Endothelial cell of umbilical vein (primary cell): ENCODE data around the gene PHLPP2. TPM values are rescaled to one million over a fixed set of nuclear protein-coding genes. Genes with fewer than 3 reads are reported as not detected.

Experiments
- BruUV-seq: library from RNA; stranded (reverse); fragments of 400-500 nt; replicated peaks from 2 replicates; lab custom pipeline; 2021; lab: Mats Ljungman, UMichigan
- CTCF ChIA-PET: fragments of 300-600, 350-600 bp; sonication (Branson Sonifier 250); formaldehyde crosslinking; loops from one replicate; lab custom pipeline; 2021; ENCODE audit warnings: antibody characterized with exemption, inconsistent platforms; lab: Charles Lee
- POLR2A ChIA-PET: fragments of 300-600, 350-600 bp; sonication (Branson Sonifier 250); formaldehyde crosslinking; loops from one replicate; lab custom pipeline; 2021; ENCODE audit warnings: antibody characterized with exemption, inconsistent platforms; lab: Charles Lee
- DNase-seq: peaks from one replicate; pipeline ENCODE4 v3.0.0-alpha.2; 2011; ENCODE audit warnings: low read depth, low spot score
- FAIRE-seq: peaks from 2 replicates; lab custom pipeline; 2011; peaks lifted over from hg19 to GRCh38; lab: Jason Lieb, UNC
- H2AFZ ChIP-seq: 2 replicates; pipeline ENCODE4 v1.6.0; 2012; ENCODE audit warnings: low read depth, low read length, control low read depth, inconsistent platforms
- H3K27ac ChIP-seq: 2 replicates; pipeline ENCODE4 v1.5.1; 2011; ENCODE audit warnings: low read depth, mild to moderate bottlenecking, control low read depth, low read length, moderate library complexity; ENCODE audit not compliant: insufficient read depth
- H3K27me3 ChIP-seq, 2 experiments: 2 replicates each; pipeline versions ENCODE4 v1.6.0 to v1.6.1; 2011; ENCODE audit warnings: low read length in 2 of 2, mixed read lengths in 1 of 2; ENCODE audit not compliant: control insufficient read depth in 2 of 2, insufficient read depth in 2 of 2
- H3K36me3 ChIP-seq, 2 experiments: 2 replicates in 1 of 2; 3 replicates in 1 of 2; pipeline ENCODE4 v1.5.1; 2011; ENCODE audit warnings: low read length in 2 of 2, mild to moderate bottlenecking in 1 of 2, moderate library complexity in 1 of 2; ENCODE audit not compliant: control insufficient read depth in 2 of 2, insufficient read depth in 2 of 2; ENCODE audit errors: extremely low read depth in 1 of 2
- H3K4me1 ChIP-seq: 3 replicates; pipeline ENCODE4 v1.5.1; 2011; ENCODE audit warnings: mild to moderate bottlenecking, low read length; ENCODE audit not compliant: control insufficient read depth, insufficient read depth; ENCODE audit errors: extremely low read depth
- H3K4me2 ChIP-seq: 2 replicates; pipeline ENCODE4 v1.6.1; 2011; ENCODE audit warnings: low read length, control low read depth, mixed read lengths; ENCODE audit not compliant: insufficient read depth
- H3K4me3 ChIP-seq, 3 experiments: fragments of 200-600 bp in 1 of 3; sonication (generic), shearing (Covaris generic) in 1 of 3; replicated peaks in 1 of 3; 2 replicates each; pipeline ENCODE4 v1.5.1; 2011 to 2016; ENCODE audit warnings: control low read depth in 3 of 3, low read length in 3 of 3, mild to moderate bottlenecking in 2 of 3, inconsistent platforms in 1 of 3, low read depth in 1 of 3, moderate library complexity in 1 of 3; ENCODE audit not compliant: insufficient read depth in 1 of 3
- H3K79me2 ChIP-seq: 2 replicates; pipeline ENCODE4 v1.6.0; 2012; ENCODE audit warnings: low read length, inconsistent platforms; ENCODE audit not compliant: control insufficient read depth, insufficient read depth
- H3K9ac ChIP-seq: replicated peaks from 2 replicates; pipeline ENCODE3; 2011; ENCODE audit warnings: low read length, control low read depth; ENCODE audit not compliant: insufficient read depth; ENCODE audit errors: extremely low read depth
- H3K9me1 ChIP-seq: replicated peaks from 3 replicates; pipeline ENCODE4 v1.6.0; 2011; ENCODE audit warnings: mild to moderate bottlenecking, low read length; ENCODE audit not compliant: control insufficient read depth, insufficient read depth; ENCODE audit errors: extremely low read depth
- H3K9me3 ChIP-seq: replicated peaks from 2 replicates; pipeline ENCODE4 v1.5.1; 2012; ENCODE audit warnings: low read length, inconsistent platforms; ENCODE audit not compliant: control insufficient read depth, insufficient read depth
- H4K20me1 ChIP-seq: replicated peaks from 2 replicates; pipeline ENCODE3; 2011; ENCODE audit warnings: mild to moderate bottlenecking, low read length; ENCODE audit not compliant: control insufficient read depth, insufficient read depth; ENCODE audit errors: extremely low read depth
- CTCF ChIP-seq, 2 donors: IDR thresholded peaks; 1 replicate in 1 of 2; 2 replicates in 1 of 2; pipeline ENCODE4 v1.5.1; 2011; ENCODE audit warnings: low read length in 2 of 2, mild to moderate bottlenecking in 2 of 2, moderate library complexity in 2 of 2, control low read depth in 1 of 2, inconsistent platforms in 1 of 2, low read depth in 1 of 2; ENCODE audit not compliant: insufficient read depth in 1 of 2; ENCODE audit errors: extremely low read depth in 1 of 2
- GATA2 ChIP-seq: IDR thresholded peaks from 2 replicates; pipeline ENCODE4 v1.7.0; 2011; ENCODE audit warnings: low read depth, mild to moderate bottlenecking, moderate library complexity, mixed read lengths, low read length; ENCODE audit not compliant: insufficient read length, insufficient read depth
- MAX ChIP-seq: IDR thresholded peaks from 2 replicates; pipeline ENCODE4 v1.6.1; 2011; ENCODE audit not compliant: insufficient read depth, insufficient read length
- MYC ChIP-seq: IDR thresholded peaks from one replicate; pipeline ENCODE4 v1.6.1; 2011; ENCODE audit warnings: mild to moderate bottlenecking, low read depth, low read length
- POLR2A ChIP-seq: IDR thresholded peaks from 2 replicates; pipeline ENCODE4 v1.6.1; 2012; ENCODE audit warnings: low read depth, mild to moderate bottlenecking, control low read depth, low read length
- POLR2AphosphoS5 ChIP-seq: IDR thresholded peaks from 2 replicates; pipeline ENCODE4 v1.6.1; 2012; ENCODE audit warnings: low read depth, mild to moderate bottlenecking, control low read depth, low read length, moderate library complexity; ENCODE audit not compliant: insufficient read depth
- dilution Hi-C: fragments of 300-500 bp; cut with MboI; formaldehyde crosslinking; loops from one replicate; pipeline ENCODE4 v1.15.0; 2019; ENCODE audit warnings: low sequenced_read_pairs; ENCODE audit not compliant: extremely low pct_ligation_motif_present
- intact Hi-C: fragments of 100-400 bp; cut with micrococcal nuclease; formaldehyde crosslinking; loops from one replicate; pipeline ENCODE4 v1.10.0; 2022
- polyA plus RNA-seq, 4 experiments: library from polyadenylated mRNA; depleted of rRNA in 3 of 4; stranded (reverse) in 3 of 4; unstranded in 1 of 4; fragments of >200 nt; gene quantifications; 2 replicates each; pipeline versions ENCODE4 v1.2.1 to v1.2.3, GENCODE V29; 2011 to 2012; ENCODE audit warnings: missing spikeins in 1 of 4
- total RNA-seq: library from RNA; stranded (reverse); gene quantifications from 2 replicates; pipeline ENCODE4 v1.2.3, GENCODE V29; 2021

The PHLPP2 gene
- total and polyA plus RNA-seq, 2 donors (not counting 3 experiments of a cell fraction or from before 2014, with no cell fraction given) = 4.1 to 8.0 TPM

- CTCF ChIA-PET = no interaction called here
Observed at GRCh38 chr16:71666928-71667707, 57.4 kb downstream of the PHLPP2 start.

More at GRCh38 chr16:71666928-71667707, 57.4 kb downstream of the PHLPP2 start:
- Histone ChIP-seq H3K36me3 (peaks cover 9 to 10% of the 10 kb centered on the region in 2 experiments), H3K4me3 (no peak overlapping the region), H3K9me3 (no peaks in the 10 kb centered on the region), H3K4me1 (no peaks in the 10 kb centered on the region), H4K20me1 (no peaks in the 10 kb centered on the region), H3K27ac (no peak overlapping the region), H2AFZ (no peak overlapping the region), H3K79me2 (no peaks in the 10 kb centered on the region), H3K27me3 (no peaks in the 10 kb centered on the region), H3K9me1 (no peaks in the 10 kb centered on the region), H3K4me2 (no peak overlapping the region), H3K9ac (no peak overlapping the region)
- DNase-seq (no peak), FAIRE-seq (no peak)
- no TSS peak for BruUV-seq
- intact Hi-C loops (no loop called here), dilution Hi-C loops (no loop called here)
- POLR2A ChIA-PET = no interaction called here
- no peak for TF ChIP-seq MYC
- no peak for TF ChIP-seq POLR2A
- no peak for TF ChIP-seq CTCF (IDR thresholded peaks at IDR 0.05; ENCODE audit: extremely low read depth in 1 of 2, insufficient read depth in 1 of 2, low read depth in 1 of 2, low read length in 2 of 2)
- no peak for TF ChIP-seq MAX
- TF ChIP-seq GATA2 = no peak
- no peak for TF ChIP-seq POLR2AphosphoS5
